Type B pancreatic cell (in vitro differentiated cells): ENCODE data around the gene FBXW9. TPM values are rescaled to one million over a fixed set of nuclear protein-coding genes. Genes with fewer than 3 reads are reported as not detected.

Experiments used
- DNase-seq: peaks from one replicate; pipeline ENCODE4 v3.0.0; 2021; ENCODE audit warnings: mixed read lengths; ENCODE audit not compliant: unreplicated experiment; ENCODE audit errors: extremely low spot score
- H3K27ac Mint-ChIP-seq: 2 replicates; pipeline ENCODE4 v1.8.0; 2021; ENCODE audit warnings: mild to moderate bottlenecking, mixed read lengths
- H3K27me3 Mint-ChIP-seq: 2 replicates; pipeline ENCODE4 v1.8.0; 2021; ENCODE audit warnings: mixed read lengths
- H3K36me3 Mint-ChIP-seq: 2 replicates; pipeline ENCODE4 v1.8.0; 2021; ENCODE audit warnings: mixed read lengths
- H3K4me1 Mint-ChIP-seq: one replicate; pipeline ENCODE4 v1.8.0; 2021; ENCODE audit warnings: mixed read lengths; ENCODE audit not compliant: unreplicated experiment
- H3K4me3 Mint-ChIP-seq: 2 replicates; pipeline ENCODE4 v1.8.0; 2021; ENCODE audit warnings: mild to moderate bottlenecking, mixed read lengths
- H3K9me3 Mint-ChIP-seq: 2 replicates; pipeline ENCODE4 v1.8.0; 2021; ENCODE audit warnings: mixed read lengths
- total RNA-seq: library from RNA; stranded (reverse); gene quantifications from 2 replicates; pipeline ENCODE4 v1.2.1, GENCODE V29; 2021; ENCODE audit warnings: low replicate concordance
- TF ChIP-seq, protein P1 (sequence below): fragments of 200-600 bp; sonication (generic); conservative IDR thresholded peaks from 2 replicates; pipeline ENCODE4 v1.5.0; 2021; ENCODE audit warnings: antibody characterized with exemption, mild to moderate bottlenecking

Gene FBXW9
- total RNA-seq, 1 donor from 2014 or later, result 17.0 TPM

DNA sequence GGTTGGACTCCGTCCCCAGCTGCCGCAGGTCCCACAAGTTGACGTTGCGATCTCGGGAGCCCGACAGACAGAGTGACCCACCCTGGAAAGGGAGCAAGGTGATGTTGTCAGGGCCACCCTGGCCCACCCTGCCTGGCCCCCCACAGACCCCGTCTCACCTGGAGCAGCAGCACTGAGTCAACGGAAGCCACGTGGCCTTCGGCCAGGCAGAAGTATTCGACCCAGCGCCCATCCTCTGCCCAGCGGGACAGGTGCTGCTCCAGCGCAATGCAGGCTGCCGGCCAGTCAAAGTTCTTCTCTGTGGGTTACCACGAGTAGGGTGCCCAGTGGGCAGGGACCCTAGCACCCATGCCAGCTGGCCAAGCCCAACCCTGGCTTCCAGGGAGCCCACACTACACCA is 1.8 kb downstream of the FBXW9 start:
- peak overlapping the region; percentile 82 for H3K4me3 Mint-ChIP-seq
- H3K4me1 Mint-ChIP-seq, result peaks cover 7% of the 10 kb centered on the region
- TF ChIP-seq, protein P1, sequence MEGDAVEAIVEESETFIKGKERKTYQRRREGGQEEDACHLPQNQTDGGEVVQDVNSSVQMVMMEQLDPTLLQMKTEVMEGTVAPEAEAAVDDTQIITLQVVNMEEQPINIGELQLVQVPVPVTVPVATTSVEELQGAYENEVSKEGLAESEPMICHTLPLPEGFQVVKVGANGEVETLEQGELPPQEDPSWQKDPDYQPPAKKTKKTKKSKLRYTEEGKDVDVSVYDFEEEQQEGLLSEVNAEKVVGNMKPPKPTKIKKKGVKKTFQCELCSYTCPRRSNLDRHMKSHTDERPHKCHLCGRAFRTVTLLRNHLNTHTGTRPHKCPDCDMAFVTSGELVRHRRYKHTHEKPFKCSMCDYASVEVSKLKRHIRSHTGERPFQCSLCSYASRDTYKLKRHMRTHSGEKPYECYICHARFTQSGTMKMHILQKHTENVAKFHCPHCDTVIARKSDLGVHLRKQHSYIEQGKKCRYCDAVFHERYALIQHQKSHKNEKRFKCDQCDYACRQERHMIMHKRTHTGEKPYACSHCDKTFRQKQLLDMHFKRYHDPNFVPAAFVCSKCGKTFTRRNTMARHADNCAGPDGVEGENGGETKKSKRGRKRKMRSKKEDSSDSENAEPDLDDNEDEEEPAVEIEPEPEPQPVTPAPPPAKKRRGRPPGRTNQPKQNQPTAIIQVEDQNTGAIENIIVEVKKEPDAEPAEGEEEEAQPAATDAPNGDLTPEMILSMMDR, result no peak
- no peak overlapping the region for H3K27ac Mint-ChIP-seq
- no peaks in the 10 kb centered on the region for H3K9me3 Mint-ChIP-seq
- no peak for DNase-seq
- H3K27me3 Mint-ChIP-seq, result no peaks in the 10 kb centered on the region
- peaks cover 4% of the 10 kb centered on the region for H3K36me3 Mint-ChIP-seq

DNA sequence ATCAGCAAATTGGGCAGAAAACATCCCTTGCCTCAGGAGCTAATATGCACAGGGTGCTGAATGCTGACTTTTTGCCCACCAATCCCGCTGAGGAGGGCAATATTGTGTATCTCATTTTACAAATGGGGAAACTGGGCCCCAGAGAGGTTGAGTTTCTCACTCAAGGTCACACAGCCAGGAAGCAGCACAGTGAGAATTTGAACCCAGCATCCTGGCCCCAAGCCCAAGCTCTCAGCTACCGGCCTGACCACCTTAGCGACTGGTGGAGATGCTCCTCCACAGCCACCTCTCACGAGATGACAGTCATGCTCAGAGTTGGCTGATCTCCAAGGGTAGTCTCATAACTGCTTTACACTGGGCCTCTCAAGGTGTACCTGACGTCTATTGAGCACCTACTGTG is 3.5 kb downstream of the FBXW9 start:
- H3K27ac Mint-ChIP-seq, result no peak overlapping the region
- H3K4me1 Mint-ChIP-seq, result peaks cover 7% of the 10 kb centered on the region
- H3K4me3 Mint-ChIP-seq, result no peak overlapping the region

DNA sequence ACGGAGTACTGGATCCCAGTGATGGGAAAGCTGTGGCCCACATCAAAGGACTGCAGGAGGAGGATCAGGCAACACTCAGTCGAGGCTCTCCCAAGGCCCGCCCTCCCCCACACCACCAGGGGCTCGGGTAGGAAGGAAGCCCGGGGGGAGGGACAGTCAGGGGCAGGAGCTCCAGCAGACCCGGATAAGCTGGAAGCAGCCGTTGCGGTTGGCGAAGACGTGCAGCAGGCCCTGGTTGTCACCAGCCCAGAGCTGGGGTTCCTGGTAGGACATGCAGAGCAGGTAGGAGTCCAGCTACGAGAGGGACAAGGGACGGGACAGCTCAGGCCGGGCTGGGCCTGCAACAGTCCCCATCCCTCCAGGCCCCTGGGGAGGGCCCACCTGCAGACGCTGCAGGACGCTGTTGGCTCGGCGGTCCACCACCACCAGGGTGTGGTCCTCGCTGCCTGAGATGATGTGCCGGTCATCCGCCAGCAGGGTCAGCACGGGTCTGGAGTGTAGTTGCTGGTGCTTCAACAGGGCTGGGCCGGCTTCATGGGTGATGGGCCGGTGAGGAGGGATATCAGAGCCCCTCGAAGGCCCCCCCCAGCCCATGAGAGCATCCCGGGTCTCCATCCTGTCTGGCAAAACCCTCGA is 6.7 kb downstream of the FBXW9 start:
- H3K9me3 Mint-ChIP-seq, result no peaks in the 10 kb centered on the region
- H3K4me3 Mint-ChIP-seq, result no peak overlapping the region
- no peak for DNase-seq
- H3K27me3 Mint-ChIP-seq, result no peaks in the 10 kb centered on the region
- no peaks in the 10 kb centered on the region for H3K36me3 Mint-ChIP-seq
- no peaks in the 10 kb centered on the region for H3K4me1 Mint-ChIP-seq
- H3K27ac Mint-ChIP-seq, result no peak overlapping the region
- TF ChIP-seq, protein P1, result no peak

More for the DNA sequence above, 3.5 kb downstream of the FBXW9 start:
- no peak for DNase-seq
- no peaks in the 10 kb centered on the region for H3K36me3 Mint-ChIP-seq
- TF ChIP-seq, protein P1, result no peak
- no peaks in the 10 kb centered on the region for H3K27me3 Mint-ChIP-seq
- H3K9me3 Mint-ChIP-seq, result no peaks in the 10 kb centered on the region

DNA sequence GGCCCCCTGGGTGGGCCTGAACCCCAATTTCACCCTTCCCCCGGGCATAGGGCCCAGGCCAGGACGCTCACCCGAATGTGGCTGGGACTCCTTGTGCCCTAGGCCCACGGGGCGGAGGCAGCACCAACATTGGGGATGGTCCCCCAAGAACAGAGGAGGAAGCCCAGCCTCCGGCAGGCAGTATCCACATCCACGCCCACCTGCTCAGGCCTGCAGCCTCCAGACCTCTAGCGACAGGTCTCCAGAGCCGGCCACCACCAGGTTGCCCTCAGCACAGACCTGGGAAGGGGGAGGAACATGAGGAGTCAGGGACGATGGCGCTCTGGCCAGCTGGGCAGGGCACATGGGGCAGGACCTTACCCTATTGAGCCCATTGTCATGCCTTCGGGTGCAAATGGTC is 7.4 kb downstream of the FBXW9 start:
- DNase-seq, result no peak
- H3K9me3 Mint-ChIP-seq, result no peaks in the 10 kb centered on the region
- TF ChIP-seq, protein P1, result no peak
- no peaks in the 10 kb centered on the region for H3K4me1 Mint-ChIP-seq
- H3K27ac Mint-ChIP-seq, result no peak overlapping the region
- no peaks in the 10 kb centered on the region for H3K36me3 Mint-ChIP-seq
- no peak overlapping the region for H3K4me3 Mint-ChIP-seq
- no peaks in the 10 kb centered on the region for H3K27me3 Mint-ChIP-seq

DNA sequence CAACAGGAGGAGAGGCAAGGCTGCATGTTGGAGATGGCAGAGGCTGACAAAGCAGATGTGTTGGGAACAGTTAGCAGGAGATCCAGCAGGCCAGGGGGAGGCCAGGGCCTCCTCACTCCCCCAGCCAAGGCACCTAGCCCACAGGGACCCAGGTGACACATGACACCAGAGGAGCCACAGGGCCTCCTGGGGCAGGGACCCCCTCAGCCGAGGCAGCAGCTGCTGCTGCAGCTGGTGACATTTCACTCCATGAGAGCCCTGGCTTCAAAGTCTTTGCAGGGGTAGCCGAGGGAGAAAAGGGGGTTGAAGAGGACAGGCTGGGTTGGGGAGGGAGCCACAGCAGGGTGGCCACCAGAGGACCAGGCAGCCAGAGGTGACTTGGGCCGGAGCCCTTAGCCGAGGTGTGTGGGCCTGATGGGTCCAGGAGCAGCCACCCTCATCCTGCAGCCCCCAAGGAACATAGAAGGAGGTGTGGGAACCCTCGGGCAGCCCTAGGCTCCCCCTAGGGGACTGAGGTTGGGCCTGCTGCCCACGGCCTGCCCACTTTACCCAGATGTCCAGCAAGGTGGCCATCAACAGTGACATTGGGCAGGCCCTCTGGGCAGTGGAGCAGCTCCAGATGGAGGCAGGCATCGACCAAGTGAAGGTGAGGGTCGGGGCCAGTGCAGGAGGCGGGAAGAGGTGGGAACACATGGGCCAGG is 8.8 kb downstream of the FBXW9 start, which contains the start of gene GNG14:
Gene GNG14 (plus strand): TSS at position 503 of the 701 bp plus-strand sequence. CDS start 51 bp downstream, at position 554.
- Mint-ChIP-seq H3K4me1 (no peaks in the 10 kb centered on the region), H3K4me3 (no peak within 1 kb of the TSS), H3K27me3 (no peaks in the 10 kb centered on the region), H3K27ac (no peak within 1 kb of the TSS), H3K36me3 (no peaks in the 10 kb centered on the region), H3K9me3 (no peaks in the 10 kb centered on the region)
- TF ChIP-seq, protein P1, result no peak
- no peak for DNase-seq
